GM23338 (cell line): Measurements from ENCODE around the gene FGD4. TPM values are rescaled to one million over a fixed set of nuclear protein-coding genes. Genes with fewer than 3 reads are reported as not detected.

Experiments used
- ATAC-seq: fragments of 200-7000 bp; cut with Tn5 transposase; 3 replicates; pipeline ENCODE4 v1.9.1; 2020
- DNase-seq: peaks from one replicate; pipeline ENCODE4 v3.0.0-alpha.2; 2015; ENCODE audit warnings: low spot score
- H2AFZ ChIP-seq: fragments of 200-600 bp; sonication (generic); 2 replicates; pipeline ENCODE4 v1.8.0; 2016; ENCODE audit warnings: antibody characterized with exemption, mild to moderate bottlenecking, moderate library complexity
- H3F3A ChIP-seq: fragments of 200-600 bp; sonication (generic); replicated peaks from 2 replicates; pipeline ENCODE4 v1.8.0; 2017; ENCODE audit warnings: antibody characterized with exemption, mixed run types, low read depth
- H3K27ac ChIP-seq: fragments of 200-600 bp; sonication (generic); 2 replicates; pipeline ENCODE4 v1.6.1; 2016; ENCODE audit warnings: low read depth
- H3K27me3 ChIP-seq: fragments of 200-600 bp; sonication (generic); 2 replicates; pipeline ENCODE4 v1.8.0; 2016; ENCODE audit warnings: mild to moderate bottlenecking, mixed run types, moderate library complexity; ENCODE audit not compliant: insufficient read depth
- H3K36me3 ChIP-seq: fragments of 200-600 bp; sonication (generic); 2 replicates; pipeline ENCODE4 v1.8.0; 2016; ENCODE audit warnings: mild to moderate bottlenecking; ENCODE audit not compliant: insufficient read depth
- H3K4me1 ChIP-seq: fragments of 200-600 bp; sonication (generic); 2 replicates; pipeline ENCODE4 v1.8.0; 2016; ENCODE audit warnings: mild to moderate bottlenecking, moderate library complexity; ENCODE audit not compliant: insufficient read depth
- H3K4me2 ChIP-seq: fragments of 200-600 bp; sonication (generic); 2 replicates; pipeline ENCODE4 v1.7.1; 2017; ENCODE audit warnings: mixed run types
- H3K4me3 ChIP-seq: fragments of 200-600 bp; sonication (generic); 2 replicates; pipeline ENCODE4 v1.6.1; 2016; ENCODE audit warnings: mixed run types
- H3K79me2 ChIP-seq: fragments of 200-600 bp; sonication (generic); replicated peaks from 2 replicates; pipeline ENCODE4 v1.8.0; 2017; ENCODE audit warnings: mild to moderate bottlenecking; ENCODE audit not compliant: insufficient read depth
- H3K9me2 ChIP-seq: fragments of 200-600 bp; sonication (generic); 2 replicates; pipeline ENCODE4 v1.8.0; 2017; ENCODE audit not compliant: insufficient read depth
- H4K20me1 ChIP-seq: fragments of 200-600 bp; sonication (generic); replicated peaks from 2 replicates; pipeline ENCODE4 v1.8.0; 2017; ENCODE audit warnings: mild to moderate bottlenecking; ENCODE audit not compliant: insufficient read depth
- H3K27ac Mint-ChIP-seq: 2 replicates; pipeline ENCODE4 v1.8.0; 2020; ENCODE audit warnings: inconsistent platforms, mild to moderate bottlenecking, moderate library complexity, mixed read lengths
- H3K27me3 Mint-ChIP-seq: 3 replicates; pipeline ENCODE4 v1.8.0; 2022; ENCODE audit warnings: low read depth, mild to moderate bottlenecking, moderate library complexity, mixed read lengths, inconsistent platforms; ENCODE audit not compliant: insufficient read depth, poor library complexity
- H3K36me3 Mint-ChIP-seq: 3 replicates; pipeline ENCODE4 v1.8.0; 2021; ENCODE audit warnings: low read depth, mild to moderate bottlenecking, inconsistent platforms, moderate library complexity, mixed read lengths
- H3K4me1 Mint-ChIP-seq: 3 replicates; pipeline ENCODE4 v1.8.0; 2020; ENCODE audit warnings: mild to moderate bottlenecking, inconsistent platforms, mixed read lengths
- H3K4me3 Mint-ChIP-seq: 3 replicates; pipeline ENCODE4 v1.8.0; 2021; ENCODE audit warnings: moderate library complexity, mild to moderate bottlenecking, inconsistent platforms, mixed read lengths
- H3K9me3 Mint-ChIP-seq: 3 replicates; pipeline ENCODE4 v1.8.0; 2020; ENCODE audit warnings: moderate library complexity, mild to moderate bottlenecking, inconsistent platforms, mixed read lengths
- CREB1 ChIP-seq: fragments of 250-450 bp; sonication (Bioruptor Pico); IDR thresholded peaks from 2 replicates; pipeline ENCODE4 v1.5.0; 2020; ENCODE audit warnings: low read depth, mild to moderate bottlenecking, moderate library complexity
- EZH2 ChIP-seq: fragments of 200-600 bp; sonication (generic); IDR thresholded peaks from one replicate; pipeline ENCODE4 v1.8.0; 2017; ENCODE audit warnings: antibody characterized with exemption, mild to moderate bottlenecking, low read depth; ENCODE audit not compliant: unreplicated experiment
- EZH2phosphoT487 ChIP-seq: fragments of 200-600 bp; sonication (generic); IDR thresholded peaks from one replicate; pipeline ENCODE4 v1.8.1; 2018; ENCODE audit warnings: antibody characterized with exemption; ENCODE audit not compliant: unreplicated experiment
- NANOG ChIP-seq: IDR thresholded peaks from 2 replicates; pipeline ENCODE4 v1.6.1; 2016; ENCODE audit warnings: antibody characterized with exemption, borderline replicate concordance
- POLR2AphosphoS5 ChIP-seq: IDR thresholded peaks from 2 replicates; pipeline ENCODE4 v1.6.1; 2016; ENCODE audit warnings: antibody characterized with exemption, low read depth
- STAT1 ChIP-seq: IDR thresholded peaks from one replicate; pipeline ENCODE4 v1.6.1; 2016; ENCODE audit warnings: antibody characterized with exemption; ENCODE audit not compliant: unreplicated experiment
- polyA plus RNA-seq: library from polyadenylated mRNA; unstranded; fragments of >200 nt; fragmentation: Nextera tagmentation; extraction: Ambion mirVana; gene quantifications from 2 replicates; pipeline ENCODE4 v1.2.1, GENCODE V29; 2016
- total RNA-seq: library from RNA; depleted of rRNA; stranded (reverse); fragments of >200 nt; shearing (Covaris generic); gene quantifications from 2 replicates; pipeline ENCODE4 v1.2.3, GENCODE V29; 2014
- TF ChIP-seq, protein P1 (sequence below), 2 experiments: fragments of 200-600 bp in 1 of 2; sonication (generic) in 1 of 2; conservative IDR thresholded peaks; 2 replicates each; pipeline versions ENCODE4 v1.5.1 to v1.6.1; 2016 to 2017; ENCODE audit warnings: antibody characterized with exemption in 2 of 2, low read depth in 2 of 2, mild to moderate bottlenecking in 2 of 2, moderate library complexity in 1 of 2
- TF ChIP-seq, protein P2 (sequence below): fragments of 250-450 bp; sonication (Bioruptor Pico); IDR thresholded peaks from 2 replicates; pipeline ENCODE4 v1.5.0; 2020; ENCODE audit warnings: mild to moderate bottlenecking, moderate library complexity
- TF ChIP-seq, protein P3 (sequence below): IDR thresholded peaks from one replicate; pipeline ENCODE4 v1.6.1; 2018; ENCODE audit warnings: antibody characterized with exemption; ENCODE audit not compliant: unreplicated experiment

FGD4 gene
- total and polyA plus RNA-seq, 2 experiments from 2014 or later = 24.3 to 54.3 TPM

DNA sequence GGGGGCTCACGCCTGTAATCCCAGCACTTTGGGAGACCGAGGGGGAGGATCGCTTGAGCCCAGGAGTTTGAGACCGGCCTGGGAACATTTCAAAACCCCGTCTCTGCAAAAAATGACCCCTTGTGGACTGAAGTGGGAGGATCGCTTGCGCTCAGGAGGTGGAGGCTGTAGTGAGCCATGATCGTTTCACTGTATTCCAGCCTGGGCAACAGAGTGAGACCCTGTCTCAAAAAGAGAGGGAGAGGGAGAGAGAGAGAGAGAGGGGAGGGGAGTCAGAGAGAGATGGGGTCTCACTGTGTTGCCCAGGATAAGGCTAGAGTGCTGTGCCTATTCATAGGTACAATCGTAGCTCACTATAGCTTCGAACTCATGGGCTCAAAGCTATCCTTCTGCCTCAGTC, 2.8 kb downstream of the FGD4 start:
- Histone ChIP-seq H3K36me3 (no peaks in the 10 kb centered on the region), H3K27me3 (no peaks in the 10 kb centered on the region), H3K4me1 (peaks cover 38% of the 10 kb centered on the region), H3K4me3 (no peak overlapping the region), H2AFZ (no peak overlapping the region), H4K20me1 (peaks cover 22% of the 10 kb centered on the region), H3K27ac (no peak overlapping the region), H3K4me2 (peak overlapping the region; percentile 39), H3F3A (peaks cover 22% of the 10 kb centered on the region), H3K9me2 (no peaks in the 10 kb centered on the region), H3K79me2 (peaks cover 67% of the 10 kb centered on the region)
- TF ChIP-seq, protein P1, sequence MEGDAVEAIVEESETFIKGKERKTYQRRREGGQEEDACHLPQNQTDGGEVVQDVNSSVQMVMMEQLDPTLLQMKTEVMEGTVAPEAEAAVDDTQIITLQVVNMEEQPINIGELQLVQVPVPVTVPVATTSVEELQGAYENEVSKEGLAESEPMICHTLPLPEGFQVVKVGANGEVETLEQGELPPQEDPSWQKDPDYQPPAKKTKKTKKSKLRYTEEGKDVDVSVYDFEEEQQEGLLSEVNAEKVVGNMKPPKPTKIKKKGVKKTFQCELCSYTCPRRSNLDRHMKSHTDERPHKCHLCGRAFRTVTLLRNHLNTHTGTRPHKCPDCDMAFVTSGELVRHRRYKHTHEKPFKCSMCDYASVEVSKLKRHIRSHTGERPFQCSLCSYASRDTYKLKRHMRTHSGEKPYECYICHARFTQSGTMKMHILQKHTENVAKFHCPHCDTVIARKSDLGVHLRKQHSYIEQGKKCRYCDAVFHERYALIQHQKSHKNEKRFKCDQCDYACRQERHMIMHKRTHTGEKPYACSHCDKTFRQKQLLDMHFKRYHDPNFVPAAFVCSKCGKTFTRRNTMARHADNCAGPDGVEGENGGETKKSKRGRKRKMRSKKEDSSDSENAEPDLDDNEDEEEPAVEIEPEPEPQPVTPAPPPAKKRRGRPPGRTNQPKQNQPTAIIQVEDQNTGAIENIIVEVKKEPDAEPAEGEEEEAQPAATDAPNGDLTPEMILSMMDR (conservative IDR thresholded peaks at IDR 0.05; ENCODE audit: low read depth in 2 of 2) = peak; percentile 9 to 29; a peak in 2 of 4 replicates
- TF ChIP-seq POLR2AphosphoS5 = no peak
- DNase-seq (no peak), ATAC-seq (no peak)
- no peak overlapping the region for H3K27ac Mint-ChIP-seq
- H3K4me3 Mint-ChIP-seq = no peak overlapping the region
- H3K27me3 Mint-ChIP-seq = peaks cover 11% of the 10 kb centered on the region
- no peaks in the 10 kb centered on the region for H3K9me3 Mint-ChIP-seq
- H3K4me1 Mint-ChIP-seq = peaks cover 36% of the 10 kb centered on the region
- peaks cover 42% of the 10 kb centered on the region for H3K36me3 Mint-ChIP-seq

DNA sequence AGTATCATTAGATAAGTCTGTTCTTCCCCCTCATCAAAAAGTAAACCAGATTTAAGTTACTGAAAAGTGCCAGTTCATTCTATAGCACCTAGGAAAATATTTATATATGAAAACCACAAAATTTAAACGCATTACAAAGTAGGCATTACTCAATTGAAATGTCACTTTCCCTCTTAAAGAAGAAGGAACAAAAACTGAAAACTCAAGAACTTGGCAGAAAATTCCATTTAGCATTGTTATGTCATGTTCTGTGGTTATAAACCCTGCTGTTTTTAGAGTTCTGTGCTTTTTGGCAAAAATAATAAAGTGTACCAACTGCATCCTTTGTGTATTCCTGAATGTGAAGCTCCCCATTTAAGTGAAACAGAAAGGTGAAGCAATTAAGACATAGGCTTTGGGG, 3.6 kb downstream of the FGD4 start:
- DNase-seq (no peak), ATAC-seq (no peak)
- Mint-ChIP-seq H3K4me3 (peak overlapping the region; percentile 24; the same call in 2 of the 3 replicates), H3K4me1 (peaks cover 32% of the 10 kb centered on the region), H3K27me3 (peaks cover 11% of the 10 kb centered on the region), H3K27ac (no peak overlapping the region), H3K36me3 (peaks cover 42% of the 10 kb centered on the region), H3K9me3 (no peaks in the 10 kb centered on the region)
- Histone ChIP-seq H3K9me2 (no peaks in the 10 kb centered on the region), H3K4me2 (peak overlapping the region; percentile 39), H3K4me3 (no peak overlapping the region), H3K36me3 (no peaks in the 10 kb centered on the region), H3K4me1 (peaks cover 31% of the 10 kb centered on the region), H4K20me1 (peaks cover 27% of the 10 kb centered on the region), H3F3A (peaks cover 22% of the 10 kb centered on the region), H3K79me2 (peaks cover 74% of the 10 kb centered on the region), H3K27me3 (no peaks in the 10 kb centered on the region), H3K27ac (no peak overlapping the region), H2AFZ (no peak overlapping the region)
- TF ChIP-seq EZH2 = no peak
- TF ChIP-seq, protein P2, sequence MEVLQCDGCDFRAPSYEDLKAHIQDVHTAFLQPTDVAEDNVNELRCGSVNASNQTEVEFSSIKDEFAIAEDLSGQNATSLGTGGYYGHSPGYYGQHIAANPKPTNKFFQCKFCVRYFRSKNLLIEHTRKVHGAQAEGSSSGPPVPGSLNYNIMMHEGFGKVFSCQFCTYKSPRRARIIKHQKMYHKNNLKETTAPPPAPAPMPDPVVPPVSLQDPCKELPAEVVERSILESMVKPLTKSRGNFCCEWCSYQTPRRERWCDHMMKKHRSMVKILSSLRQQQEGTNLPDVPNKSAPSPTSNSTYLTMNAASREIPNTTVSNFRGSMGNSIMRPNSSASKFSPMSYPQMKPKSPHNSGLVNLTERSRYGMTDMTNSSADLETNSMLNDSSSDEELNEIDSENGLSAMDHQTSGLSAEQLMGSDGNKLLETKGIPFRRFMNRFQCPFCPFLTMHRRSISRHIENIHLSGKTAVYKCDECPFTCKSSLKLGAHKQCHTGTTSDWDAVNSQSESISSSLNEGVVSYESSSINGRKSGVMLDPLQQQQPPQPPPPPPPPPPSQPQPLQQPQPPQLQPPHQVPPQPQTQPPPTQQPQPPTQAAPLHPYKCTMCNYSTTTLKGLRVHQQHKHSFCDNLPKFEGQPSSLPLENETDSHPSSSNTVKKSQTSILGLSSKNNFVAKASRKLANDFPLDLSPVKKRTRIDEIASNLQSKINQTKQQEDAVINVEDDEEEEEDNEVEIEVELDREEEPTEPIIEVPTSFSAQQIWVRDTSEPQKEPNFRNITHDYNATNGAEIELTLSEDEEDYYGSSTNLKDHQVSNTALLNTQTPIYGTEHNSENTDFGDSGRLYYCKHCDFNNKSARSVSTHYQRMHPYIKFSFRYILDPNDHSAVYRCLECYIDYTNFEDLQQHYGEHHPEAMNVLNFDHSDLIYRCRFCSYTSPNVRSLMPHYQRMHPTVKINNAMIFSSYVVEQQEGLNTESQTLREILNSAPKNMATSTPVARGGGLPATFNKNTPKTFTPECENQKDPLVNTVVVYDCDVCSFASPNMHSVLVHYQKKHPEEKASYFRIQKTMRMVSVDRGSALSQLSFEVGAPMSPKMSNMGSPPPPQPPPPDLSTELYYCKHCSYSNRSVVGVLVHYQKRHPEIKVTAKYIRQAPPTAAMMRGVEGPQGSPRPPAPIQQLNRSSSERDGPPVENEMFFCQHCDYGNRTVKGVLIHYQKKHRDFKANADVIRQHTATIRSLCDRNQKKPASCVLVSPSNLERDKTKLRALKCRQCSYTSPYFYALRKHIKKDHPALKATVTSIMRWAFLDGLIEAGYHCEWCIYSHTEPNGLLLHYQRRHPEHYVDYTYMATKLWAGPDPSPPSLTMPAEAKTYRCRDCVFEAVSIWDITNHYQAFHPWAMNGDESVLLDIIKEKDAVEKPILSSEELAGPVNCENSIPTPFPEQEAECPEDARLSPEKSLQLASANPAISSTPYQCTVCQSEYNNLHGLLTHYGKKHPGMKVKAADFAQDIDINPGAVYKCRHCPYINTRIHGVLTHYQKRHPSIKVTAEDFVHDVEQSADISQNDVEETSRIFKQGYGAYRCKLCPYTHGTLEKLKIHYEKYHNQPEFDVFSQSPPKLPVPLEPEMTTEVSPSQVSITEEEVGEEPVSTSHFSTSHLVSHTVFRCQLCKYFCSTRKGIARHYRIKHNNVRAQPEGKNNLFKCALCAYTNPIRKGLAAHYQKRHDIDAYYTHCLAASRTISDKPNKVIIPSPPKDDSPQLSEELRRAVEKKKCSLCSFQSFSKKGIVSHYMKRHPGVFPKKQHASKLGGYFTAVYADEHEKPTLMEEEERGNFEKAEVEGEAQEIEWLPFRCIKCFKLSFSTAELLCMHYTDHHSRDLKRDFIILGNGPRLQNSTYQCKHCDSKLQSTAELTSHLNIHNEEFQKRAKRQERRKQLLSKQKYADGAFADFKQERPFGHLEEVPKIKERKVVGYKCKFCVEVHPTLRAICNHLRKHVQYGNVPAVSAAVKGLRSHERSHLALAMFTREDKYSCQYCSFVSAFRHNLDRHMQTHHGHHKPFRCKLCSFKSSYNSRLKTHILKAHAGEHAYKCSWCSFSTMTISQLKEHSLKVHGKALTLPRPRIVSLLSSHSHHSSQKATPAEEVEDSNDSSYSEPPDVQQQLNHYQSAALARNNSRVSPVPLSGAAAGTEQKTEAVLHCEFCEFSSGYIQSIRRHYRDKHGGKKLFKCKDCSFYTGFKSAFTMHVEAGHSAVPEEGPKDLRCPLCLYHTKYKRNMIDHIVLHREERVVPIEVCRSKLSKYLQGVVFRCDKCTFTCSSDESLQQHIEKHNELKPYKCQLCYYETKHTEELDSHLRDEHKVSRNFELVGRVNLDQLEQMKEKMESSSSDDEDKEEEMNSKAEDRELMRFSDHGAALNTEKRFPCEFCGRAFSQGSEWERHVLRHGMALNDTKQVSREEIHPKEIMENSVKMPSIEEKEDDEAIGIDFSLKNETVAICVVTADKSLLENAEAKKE (CRISPR knock-in tag) = no peak
- TF ChIP-seq CREB1 (CRISPR knock-in tag) = no peak
- TF ChIP-seq, protein P3, sequence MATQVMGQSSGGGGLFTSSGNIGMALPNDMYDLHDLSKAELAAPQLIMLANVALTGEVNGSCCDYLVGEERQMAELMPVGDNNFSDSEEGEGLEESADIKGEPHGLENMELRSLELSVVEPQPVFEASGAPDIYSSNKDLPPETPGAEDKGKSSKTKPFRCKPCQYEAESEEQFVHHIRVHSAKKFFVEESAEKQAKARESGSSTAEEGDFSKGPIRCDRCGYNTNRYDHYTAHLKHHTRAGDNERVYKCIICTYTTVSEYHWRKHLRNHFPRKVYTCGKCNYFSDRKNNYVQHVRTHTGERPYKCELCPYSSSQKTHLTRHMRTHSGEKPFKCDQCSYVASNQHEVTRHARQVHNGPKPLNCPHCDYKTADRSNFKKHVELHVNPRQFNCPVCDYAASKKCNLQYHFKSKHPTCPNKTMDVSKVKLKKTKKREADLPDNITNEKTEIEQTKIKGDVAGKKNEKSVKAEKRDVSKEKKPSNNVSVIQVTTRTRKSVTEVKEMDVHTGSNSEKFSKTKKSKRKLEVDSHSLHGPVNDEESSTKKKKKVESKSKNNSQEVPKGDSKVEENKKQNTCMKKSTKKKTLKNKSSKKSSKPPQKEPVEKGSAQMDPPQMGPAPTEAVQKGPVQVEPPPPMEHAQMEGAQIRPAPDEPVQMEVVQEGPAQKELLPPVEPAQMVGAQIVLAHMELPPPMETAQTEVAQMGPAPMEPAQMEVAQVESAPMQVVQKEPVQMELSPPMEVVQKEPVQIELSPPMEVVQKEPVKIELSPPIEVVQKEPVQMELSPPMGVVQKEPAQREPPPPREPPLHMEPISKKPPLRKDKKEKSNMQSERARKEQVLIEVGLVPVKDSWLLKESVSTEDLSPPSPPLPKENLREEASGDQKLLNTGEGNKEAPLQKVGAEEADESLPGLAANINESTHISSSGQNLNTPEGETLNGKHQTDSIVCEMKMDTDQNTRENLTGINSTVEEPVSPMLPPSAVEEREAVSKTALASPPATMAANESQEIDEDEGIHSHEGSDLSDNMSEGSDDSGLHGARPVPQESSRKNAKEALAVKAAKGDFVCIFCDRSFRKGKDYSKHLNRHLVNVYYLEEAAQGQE = no peak
- TF ChIP-seq STAT1 = no peak
- no peak for TF ChIP-seq EZH2phosphoT487
- no peak for TF ChIP-seq NANOG
- no peak for TF ChIP-seq POLR2AphosphoS5
